IPS-18c (cell line): ENCODE results near the gene TM4SF1.

Source experiments
- H3K4me3 ChIP-seq: 2 replicates; pipeline ENCODE4 v1.7.0; 2013; ENCODE audit warnings: low read depth, mild to moderate bottlenecking, low read length, moderate library complexity; ENCODE audit not compliant: insufficient read depth
- H3K9me3 ChIP-seq: one replicate; pipeline ENCODE4 v1.6.1; 2013; ENCODE audit warnings: mild to moderate bottlenecking, low read length, moderate library complexity; ENCODE audit not compliant: control insufficient read depth, insufficient read depth

TM4SF1 gene, protein sequence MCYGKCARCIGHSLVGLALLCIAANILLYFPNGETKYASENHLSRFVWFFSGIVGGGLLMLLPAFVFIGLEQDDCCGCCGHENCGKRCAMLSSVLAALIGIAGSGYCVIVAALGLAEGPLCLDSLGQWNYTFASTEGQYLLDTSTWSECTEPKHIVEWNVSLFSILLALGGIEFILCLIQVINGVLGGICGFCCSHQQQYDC

DNA sequence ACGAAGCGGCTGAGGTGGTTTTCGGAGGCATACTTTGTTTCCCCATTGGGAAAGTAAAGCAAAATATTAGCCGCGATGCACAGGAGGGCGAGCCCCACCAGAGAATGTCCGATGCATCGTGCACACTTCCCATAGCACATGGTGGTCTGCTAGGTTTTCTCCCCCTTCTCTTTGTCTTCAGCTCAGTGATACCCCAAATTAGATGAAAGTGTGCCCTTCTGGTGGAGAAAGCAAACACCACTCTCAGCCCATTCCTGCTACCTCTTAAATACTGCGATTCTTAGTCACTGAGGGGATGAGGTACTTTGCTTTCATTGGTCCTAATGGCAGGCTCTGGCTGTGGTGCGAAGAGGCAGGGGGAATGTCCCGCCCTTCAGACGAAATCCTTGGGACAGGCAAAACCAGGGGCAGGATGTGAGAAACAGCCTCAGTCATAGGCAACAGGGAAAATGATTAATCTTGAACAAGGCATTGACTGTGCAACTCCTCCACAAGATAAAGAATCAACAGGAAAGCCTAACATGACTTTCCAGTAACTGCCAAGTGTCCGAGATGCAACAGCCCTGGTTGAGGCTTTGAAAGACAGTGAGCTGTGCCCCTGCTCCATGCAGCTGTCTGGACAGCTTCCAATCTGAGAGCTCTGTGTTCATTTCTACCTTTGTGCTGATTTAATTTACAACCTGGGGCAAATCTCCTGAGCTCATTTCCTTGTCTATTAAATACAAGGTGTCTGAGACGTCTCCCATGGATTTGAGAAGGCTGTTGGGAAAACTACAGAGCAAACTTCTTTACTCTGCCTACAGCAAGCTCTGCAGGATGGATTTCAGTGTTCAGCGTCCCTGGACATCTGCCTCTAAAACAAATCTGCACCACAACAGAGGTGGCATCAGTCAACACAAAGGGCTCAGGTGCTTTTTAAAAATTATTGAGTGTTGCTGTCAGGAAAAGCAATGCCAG lies at the start of gene TM4SF1:
Gene TM4SF1, minus strand, starts transcription at position 242 of the 957 bp plus-strand sequence. Its CDS starts 102 bp downstream, at position 140.
- no peak within 1 kb of the TSS for H3K4me3 ChIP-seq

GRCh38 chr3:149426325-149426724 lies 48.9 kb upstream of the TM4SF1 start:
- Histone ChIP-seq H3K9me3 (no peaks in the 10 kb centered on the region), H3K4me3 (no peak overlapping the region)

More for the DNA sequence above, at the start of gene TM4SF1:
- H3K9me3 ChIP-seq, result peaks cover 4% of the 10 kb centered on the region

- H3K4me3 ChIP-seq, result no peak overlapping the region
- H3K9me3 ChIP-seq, result no peaks in the 10 kb centered on the region
These were observed 47.5 kb upstream of the TM4SF1 start for GRCh38 chr3:149424918-149425317.

- no peaks in the 10 kb centered on the region for H3K9me3 ChIP-seq
- H3K4me3 ChIP-seq, result no peak overlapping the region
These were observed 44.3 kb upstream of the TM4SF1 start for GRCh38 chr3:149421764-149422163.

GRCh38 chr3:149419816-149420215 lies 42.4 kb upstream of the TM4SF1 start:
- H3K9me3 ChIP-seq, result no peaks in the 10 kb centered on the region
- H3K4me3 ChIP-seq, result no peak overlapping the region

DNA sequence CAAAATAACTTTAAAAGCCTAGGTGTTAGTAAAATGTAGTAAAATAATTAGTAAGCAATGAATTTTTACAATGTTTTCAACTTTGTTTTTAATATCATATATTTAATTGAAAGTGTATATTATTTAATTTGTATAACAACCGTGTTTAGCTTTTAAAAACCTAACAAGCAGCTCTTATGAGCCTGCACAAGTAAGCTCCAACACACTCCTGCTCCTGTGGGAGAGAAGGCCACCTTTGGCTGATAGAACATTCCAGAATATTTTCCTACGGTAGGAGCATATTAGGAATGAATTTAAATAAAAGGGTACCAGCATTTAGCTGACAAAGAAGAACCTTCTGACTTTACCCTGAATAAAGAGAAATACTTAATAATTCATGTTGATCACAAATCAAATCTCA lies 40.3 kb upstream of the TM4SF1 start:
- Histone ChIP-seq H3K9me3 (no peaks in the 10 kb centered on the region), H3K4me3 (no peak overlapping the region)

DNA sequence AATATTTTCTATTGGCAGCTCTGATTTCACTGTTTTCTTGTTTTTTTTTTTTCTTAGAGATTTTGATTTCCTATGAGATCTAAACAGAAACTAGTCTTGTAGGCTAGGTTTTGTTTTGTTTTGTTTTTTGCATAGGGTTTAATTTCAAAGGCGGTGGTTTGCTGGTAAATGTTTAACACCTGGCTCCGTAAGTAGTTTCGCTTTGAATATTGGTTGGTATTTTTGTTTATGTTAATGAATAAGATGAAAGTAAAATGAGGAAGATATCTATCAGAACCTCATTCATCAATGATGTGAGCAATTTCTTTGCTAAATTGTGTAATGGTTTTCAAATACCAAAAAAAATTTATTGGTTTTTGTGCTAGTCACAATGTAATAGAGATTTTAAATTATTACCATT lies 39.7 kb upstream of the TM4SF1 start:
- Histone ChIP-seq H3K4me3 (no peak overlapping the region), H3K9me3 (no peaks in the 10 kb centered on the region)

- Histone ChIP-seq H3K9me3 (no peaks in the 10 kb centered on the region), H3K4me3 (no peak overlapping the region)
These were observed 38.0 kb upstream of the TM4SF1 start for GRCh38 chr3:149415484-149415883.

- Histone ChIP-seq H3K9me3 (no peaks in the 10 kb centered on the region), H3K4me3 (no peak overlapping the region)
These were observed 37.2 kb upstream of the TM4SF1 start for GRCh38 chr3:149414557-149415231.

GRCh38 chr3:149411583-149411982 lies 34.1 kb upstream of the TM4SF1 start:
- no peak overlapping the region for H3K4me3 ChIP-seq
- no peaks in the 10 kb centered on the region for H3K9me3 ChIP-seq

GRCh38 chr3:149409351-149409750 lies 31.9 kb upstream of the TM4SF1 start:
- Histone ChIP-seq H3K9me3 (no peaks in the 10 kb centered on the region), H3K4me3 (no peak overlapping the region)

DNA sequence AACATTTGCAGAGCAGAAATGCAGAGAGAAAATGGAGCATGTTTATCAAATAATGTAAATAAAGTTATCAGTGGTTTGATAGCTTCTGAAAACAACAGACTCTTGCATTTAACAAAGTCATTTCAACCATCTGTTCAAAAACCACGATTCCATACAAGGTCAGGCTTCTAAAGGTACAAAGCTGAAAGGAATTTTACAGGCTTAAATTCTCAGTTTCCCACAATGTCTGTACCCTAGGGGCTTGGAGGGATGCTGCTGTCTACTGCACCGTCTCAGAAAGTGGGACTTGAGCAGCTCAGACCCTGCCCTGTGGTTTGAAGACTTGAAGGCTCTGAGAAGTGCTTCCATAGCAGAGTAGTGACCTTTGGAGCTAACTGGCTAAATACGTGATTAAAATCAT lies 30.4 kb upstream of the TM4SF1 start:
- no peak overlapping the region for H3K4me3 ChIP-seq
- H3K9me3 ChIP-seq, result no peaks in the 10 kb centered on the region

GRCh38 chr3:149406244-149406752 lies 28.8 kb upstream of the TM4SF1 start:
- Histone ChIP-seq H3K9me3 (no peaks in the 10 kb centered on the region), H3K4me3 (no peak overlapping the region)

DNA sequence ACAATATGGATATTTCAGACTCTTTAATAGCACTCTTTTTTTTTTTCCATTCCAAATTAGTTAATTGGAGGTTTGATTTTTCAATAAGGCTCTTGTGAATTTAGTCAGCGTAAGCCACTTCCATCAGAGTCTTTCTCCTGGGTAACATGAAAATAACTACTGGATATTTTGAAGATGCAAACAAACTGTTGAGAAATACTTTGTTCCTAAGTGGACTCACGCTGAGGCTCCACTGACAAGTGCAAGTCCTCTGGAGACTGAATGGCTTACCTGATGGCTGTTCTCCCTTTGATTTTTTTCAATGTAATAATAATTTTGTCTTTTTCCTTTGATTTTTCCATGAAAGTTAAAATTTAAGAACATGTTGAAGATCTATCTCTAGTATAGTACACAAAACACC lies 26.0 kb upstream of the TM4SF1 start:
- Histone ChIP-seq H3K4me3 (no peak overlapping the region), H3K9me3 (no peaks in the 10 kb centered on the region)

DNA sequence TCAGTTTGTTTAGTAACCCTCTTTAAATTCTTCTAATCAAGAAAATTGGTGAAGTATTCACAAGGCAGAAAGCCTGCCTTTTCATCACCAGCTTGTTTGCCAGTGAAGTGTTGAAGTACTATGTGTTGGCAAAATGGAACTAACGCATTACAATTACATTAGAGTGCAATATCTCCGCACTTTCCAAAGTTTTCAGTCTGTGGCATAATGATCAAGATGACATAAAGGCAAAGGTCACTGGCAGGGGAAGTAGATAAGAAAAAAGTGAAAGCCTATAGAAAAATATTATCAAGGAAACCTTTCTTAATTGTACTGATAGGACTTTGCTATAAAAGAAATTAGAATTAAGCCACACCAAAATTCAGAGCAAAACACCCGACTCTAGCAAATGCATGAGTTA lies 25.0 kb upstream of the TM4SF1 start:
- Histone ChIP-seq H3K9me3 (no peaks in the 10 kb centered on the region), H3K4me3 (no peak overlapping the region)

GRCh38 chr3:149401926-149402310 lies 24.5 kb upstream of the TM4SF1 start:
- H3K4me3 ChIP-seq, result no peak overlapping the region
- H3K9me3 ChIP-seq, result no peaks in the 10 kb centered on the region

DNA sequence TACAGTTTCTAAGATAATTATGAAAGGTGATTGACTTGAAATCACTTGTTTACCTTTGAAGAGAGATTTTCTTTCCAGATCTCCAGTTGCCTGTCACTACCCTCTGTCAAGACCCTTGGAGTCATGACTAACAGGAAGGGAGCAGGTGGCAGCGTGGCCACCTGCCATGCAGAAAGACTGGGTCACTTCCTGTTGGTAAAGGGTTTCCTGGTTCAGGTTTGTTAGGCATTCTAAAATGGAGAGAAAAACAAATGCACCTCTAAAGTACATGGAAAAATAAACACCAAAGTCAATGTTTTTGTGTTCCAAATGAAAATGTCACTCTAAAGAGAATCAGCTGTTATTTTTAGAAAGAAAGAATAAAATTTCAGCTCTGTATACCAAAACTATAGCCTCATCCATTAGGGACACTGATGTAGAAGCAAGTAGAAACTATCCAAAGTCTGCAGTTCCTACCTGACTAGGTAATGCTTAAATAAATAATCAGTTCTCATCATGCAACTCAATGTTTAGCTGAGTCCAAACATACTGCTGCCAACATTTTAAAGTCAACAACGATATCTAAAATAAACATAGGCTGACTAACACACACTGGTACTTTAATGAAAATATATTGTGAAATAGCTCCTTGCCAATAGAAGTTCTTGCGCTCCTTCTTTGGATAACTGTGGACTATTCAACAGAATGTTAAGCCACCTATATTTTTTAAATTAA lies 23.9 kb upstream of the TM4SF1 start:
- Histone ChIP-seq H3K4me3 (no peak overlapping the region), H3K9me3 (no peaks in the 10 kb centered on the region)
